HG03558 (cell line): ENCODE measurements around the gene KPNA4.
"Not testable (repeated sequence)": the region's sequence is repeated elsewhere in the genome, so short reads cannot be mapped to it uniquely, and the experiment has no call there.

Experiments
- ATAC-seq: cut with Tn5 transposase; IDR thresholded peaks from one replicate; pipeline ENCODE4 v1.9.1; 2021; ENCODE audit warnings: moderate number of reproducible peaks; ENCODE audit not compliant: unreplicated experiment; ENCODE audit errors: extremely low read depth

KPNA4 gene

GRCh38 chr3:160458151-160458550, 107.2 kb downstream of the KPNA4 start:
- no peak for ATAC-seq

DNA sequence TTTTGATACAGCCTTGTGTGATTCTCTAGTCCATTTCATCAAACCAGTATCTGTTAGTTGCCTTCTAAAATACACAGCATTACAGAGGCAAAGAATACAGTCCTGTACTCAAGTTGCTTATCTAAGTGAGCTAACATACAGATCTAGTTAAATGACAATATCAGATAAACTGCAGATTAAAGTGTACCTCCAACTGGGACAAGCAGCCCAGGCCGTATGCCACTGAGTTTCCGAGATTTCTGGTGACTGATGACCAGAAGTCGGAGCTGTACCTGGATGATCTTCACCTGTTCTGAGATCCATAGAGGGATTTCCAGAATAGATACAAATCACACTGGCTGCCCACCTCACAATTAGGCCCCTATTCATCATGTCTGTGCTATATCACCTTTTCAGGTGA, 109.5 kb downstream of the KPNA4 start:
- ATAC-seq = no peak

DNA sequence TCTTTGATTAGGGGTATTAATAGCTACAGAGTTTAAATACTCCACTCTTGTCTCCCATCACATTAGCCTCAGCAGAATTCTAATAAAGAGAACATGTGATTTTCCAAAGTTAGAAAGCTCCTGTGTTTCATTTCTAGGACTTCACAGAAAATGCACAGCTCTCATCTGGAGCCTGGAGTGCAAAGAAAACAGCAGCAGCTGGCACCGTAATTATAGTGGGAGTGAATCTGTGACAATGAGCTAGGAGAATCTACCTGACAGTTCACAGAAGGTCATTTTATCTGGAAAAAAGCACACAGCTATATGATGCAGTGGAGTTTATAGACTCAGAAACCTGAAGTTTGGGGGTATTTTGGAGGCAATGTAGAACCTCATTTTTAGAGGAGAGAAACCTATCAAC, 110.4 kb downstream of the KPNA4 start:
- ATAC-seq = no peak

DNA sequence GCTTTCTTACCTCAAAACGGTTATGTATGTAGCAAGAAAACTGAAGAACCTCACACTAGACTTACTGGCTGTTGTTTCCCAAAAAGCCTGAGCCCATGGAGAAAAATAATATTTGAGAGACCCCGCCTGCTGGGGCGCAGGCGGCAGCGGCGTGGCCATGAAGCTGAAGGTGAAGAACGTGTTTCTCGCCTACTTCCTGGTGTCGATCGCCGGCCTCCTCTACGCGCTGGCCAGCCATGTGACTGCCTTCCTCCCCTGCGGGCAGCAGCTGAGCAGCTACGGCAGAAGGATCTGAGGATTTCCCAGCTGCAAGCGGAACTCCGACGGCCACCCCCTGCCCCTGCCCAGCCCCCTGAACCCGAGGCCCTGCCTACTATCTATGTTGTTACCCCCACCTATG, 113.1 kb downstream of the KPNA4 start:
- not testable (repeated sequence) for ATAC-seq

GRCh38 chr3:160451602-160452001, 113.8 kb downstream of the KPNA4 start:
- ATAC-seq = no peak

DNA sequence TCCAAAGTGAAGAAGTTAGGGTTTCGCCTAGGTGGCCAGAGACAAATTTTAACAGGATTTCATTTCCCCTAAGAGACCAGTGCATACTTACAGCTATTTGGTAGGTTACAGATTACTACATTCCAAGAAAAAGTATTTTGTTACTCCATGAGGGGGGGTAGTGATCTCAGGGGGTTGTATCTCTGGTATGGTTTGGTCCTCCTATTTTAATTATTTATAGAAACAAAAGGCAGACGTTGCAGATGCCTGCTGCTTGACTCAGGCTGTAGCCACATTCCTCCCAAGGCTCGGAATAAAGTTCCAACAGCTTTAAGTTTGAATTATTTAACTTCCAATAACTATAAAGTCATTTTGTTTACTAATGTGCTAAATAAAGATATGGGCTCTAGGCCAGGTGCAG, 114.5 kb downstream of the KPNA4 start:
- no peak for ATAC-seq

DNA sequence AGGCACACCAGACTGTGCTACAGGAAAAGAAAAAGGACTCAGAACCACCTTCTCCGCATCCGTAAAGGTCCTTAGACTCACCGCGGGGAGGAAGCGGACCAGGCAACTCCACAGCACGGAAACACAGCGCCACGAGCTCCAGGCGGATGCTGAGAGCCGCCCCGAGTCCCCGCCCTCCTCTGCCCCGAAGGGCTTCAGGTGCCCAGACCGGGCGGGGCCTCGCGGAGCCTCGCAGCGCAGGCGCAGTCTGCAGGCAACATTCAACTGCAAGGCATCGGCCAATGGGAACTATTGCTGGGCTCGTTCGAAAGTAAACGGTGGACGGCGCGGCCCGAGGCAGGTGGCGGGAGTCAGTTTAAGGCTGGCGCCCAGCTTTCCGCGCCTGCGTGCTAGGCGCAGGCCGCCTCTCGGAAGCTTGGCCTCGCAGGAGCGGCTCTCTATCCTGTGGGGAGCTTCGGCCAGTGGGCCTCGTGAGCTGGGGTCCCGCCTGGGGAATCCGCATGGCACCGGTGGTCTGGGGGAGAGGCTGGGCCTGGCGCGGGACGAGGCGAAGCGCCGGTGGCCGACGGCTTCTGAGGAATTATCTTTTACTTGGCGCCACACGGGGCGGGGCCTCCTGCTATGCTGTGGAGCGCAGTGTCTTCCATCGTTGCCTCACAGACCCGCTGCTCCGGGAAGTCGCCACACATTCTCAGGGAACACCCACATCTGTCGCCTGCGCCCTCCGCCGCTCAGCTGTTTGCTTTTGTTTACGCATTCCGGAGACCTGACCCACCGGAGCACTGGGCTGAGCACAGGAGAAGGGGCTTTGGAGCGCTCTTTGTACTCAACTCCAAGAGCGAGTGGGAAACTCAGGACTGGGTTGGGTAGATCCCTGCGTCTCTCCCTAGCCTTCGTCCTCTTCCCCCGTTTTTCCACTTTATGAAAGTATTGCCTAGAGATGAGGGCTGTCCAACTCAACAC, 115.5 kb downstream of the KPNA4 start, which contains the start of gene TRIM59:
Gene TRIM59 (minus strand): TSS at position 151 of the 963 bp plus-strand sequence. CDS start 10,603 bp downstream, outside the sequence.
- peak; percentile 93 for ATAC-seq

DNA sequence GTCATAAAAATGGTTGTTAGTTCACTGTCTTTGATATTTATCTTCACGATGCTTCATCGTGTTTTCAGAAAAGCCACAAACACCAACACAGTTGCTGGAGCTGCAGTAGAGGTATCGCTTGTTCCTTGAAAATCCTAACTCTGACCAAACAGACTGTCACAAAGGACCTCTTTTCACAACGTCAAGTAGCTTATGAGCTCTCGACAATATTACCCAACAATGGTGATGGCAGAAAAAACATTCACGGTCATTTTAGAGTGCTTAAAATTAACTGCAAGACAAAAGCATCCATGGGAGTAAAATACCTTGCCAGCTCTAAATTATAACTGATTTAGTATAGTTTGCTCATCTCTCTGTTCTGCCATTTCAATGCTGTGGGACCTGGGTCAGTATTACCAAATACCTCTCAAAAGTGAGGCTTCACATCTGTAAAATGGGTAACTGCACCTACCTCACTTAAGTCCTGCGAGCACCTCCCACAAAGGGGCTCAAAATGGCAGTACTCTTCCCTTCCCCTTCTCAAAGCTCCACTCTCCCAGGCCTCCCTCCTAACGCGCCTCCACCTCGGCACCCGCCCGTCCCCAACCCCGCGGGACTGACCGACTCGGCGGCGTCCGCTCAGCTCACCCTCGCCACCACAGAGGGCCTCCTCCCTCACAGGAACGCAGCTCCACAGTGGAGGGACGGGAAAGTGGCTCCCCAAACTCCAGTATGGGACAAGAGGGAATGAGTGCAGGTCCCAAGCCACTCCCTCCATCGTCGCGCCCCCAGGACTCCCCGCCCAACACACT, 116.3 kb downstream of the KPNA4 start:
- ATAC-seq = peak; percentile 13

DNA sequence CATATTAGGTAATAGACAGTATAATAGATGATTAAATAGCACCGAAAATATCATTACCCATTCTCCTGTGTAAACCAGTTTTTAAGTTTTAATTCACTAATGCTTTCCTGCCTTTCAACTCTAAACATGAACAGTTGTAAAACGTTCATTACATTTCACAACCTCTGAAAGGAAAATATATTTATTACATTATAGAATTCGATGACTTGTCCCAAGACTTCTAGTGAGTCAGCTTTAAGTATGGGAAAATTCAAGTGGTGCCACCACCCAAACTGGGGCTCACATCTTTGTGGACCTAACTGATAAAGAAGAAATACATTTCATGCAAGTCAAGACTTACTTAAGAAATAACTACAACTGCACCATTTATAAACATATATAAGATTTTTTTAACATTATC, 117.8 kb downstream of the KPNA4 start:
- no peak for ATAC-seq

GRCh38 chr3:160446522-160447056, 118.8 kb downstream of the KPNA4 start:
- no peak for ATAC-seq

DNA sequence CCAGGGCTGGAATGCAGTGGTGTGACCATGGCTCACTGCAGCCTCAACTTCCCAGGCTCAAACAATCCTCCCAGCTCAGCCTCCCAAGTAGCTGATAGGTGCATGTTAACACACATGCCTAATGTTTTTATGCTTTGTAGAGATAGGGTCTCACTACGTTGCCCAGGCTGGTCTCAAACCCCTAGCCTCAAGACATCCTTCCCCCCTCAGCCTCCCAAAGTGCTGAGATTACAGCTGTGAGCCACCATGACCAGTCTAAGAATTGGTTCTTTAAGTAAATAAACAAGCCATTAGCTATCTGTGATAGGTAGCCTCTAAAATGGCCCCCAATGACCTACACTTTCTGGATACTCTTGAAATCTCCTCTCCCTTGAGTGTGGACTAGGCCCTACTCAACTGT, 119.5 kb downstream of the KPNA4 start:
- ATAC-seq = no peak
